ENCODE measurements around the gene GEMIN7. TPM values are rescaled to one million over a fixed set of nuclear protein-coding genes. Genes with fewer than 3 reads are reported as not detected.

The GEMIN7 gene
- polyA plus RNA-seq, 1 donor from 2014 or later, result 26.5 TPM

GRCh38 chr19:45056831-45057230 lies 22.2 kb upstream of the GEMIN7 start:
- Histone ChIP-seq H3K4me2 (ENCODE audit: low read length) (no peak overlapping the region), H2AFZ (ENCODE audit: low read depth, low read length) (no peak overlapping the region), H3K36me3 (ENCODE audit: insufficient read depth, low read length) (no peaks in the 10 kb centered on the region), H3K9me3 (ENCODE audit: low read length) (no peaks in the 10 kb centered on the region), H3K27me3 (ENCODE audit: insufficient read depth, low read depth, low read length) (no peaks in the 10 kb centered on the region), H3K9ac (ENCODE audit: low read length) (no peak overlapping the region), H3K9me2 (ENCODE audit: insufficient read depth, low read length) (no peaks in the 10 kb centered on the region), H4K20me1 (ENCODE audit: insufficient read depth) (no peaks in the 10 kb centered on the region), H3K79me2 (replicated peaks; ENCODE audit: insufficient read depth, low read length) (no peaks in the 10 kb centered on the region), H3K4me3 (ENCODE audit: low read length) (no peak overlapping the region), H3F3A (ENCODE audit: insufficient read depth, low read length, poor library complexity, severe bottlenecking) (no peaks in the 10 kb centered on the region), H3K27ac (ENCODE audit: low read length) (no peak overlapping the region)
- TF ChIP-seq SMC3 (conservative IDR thresholded peaks at IDR 0.05; ENCODE audit: poor library complexity), result no peak
- TF ChIP-seq CTCF (IDR thresholded peaks at IDR 0.05; ENCODE audit: poor library complexity, severe bottlenecking), result no peak

GRCh38 chr19:45057444-45057843 lies 21.6 kb upstream of the GEMIN7 start:
- Histone ChIP-seq H3K27me3 (ENCODE audit: insufficient read depth, low read depth, low read length) (no peaks in the 10 kb centered on the region), H4K20me1 (ENCODE audit: insufficient read depth) (no peaks in the 10 kb centered on the region), H3K27ac (ENCODE audit: low read length) (no peak overlapping the region), H3K9me3 (ENCODE audit: low read length) (no peaks in the 10 kb centered on the region), H3F3A (ENCODE audit: insufficient read depth, low read length, poor library complexity, severe bottlenecking) (no peaks in the 10 kb centered on the region), H3K9ac (ENCODE audit: low read length) (no peak overlapping the region), H2AFZ (ENCODE audit: low read depth, low read length) (no peak overlapping the region), H3K36me3 (ENCODE audit: insufficient read depth, low read length) (no peaks in the 10 kb centered on the region), H3K4me3 (ENCODE audit: low read length) (no peak overlapping the region), H3K79me2 (replicated peaks; ENCODE audit: insufficient read depth, low read length) (no peaks in the 10 kb centered on the region), H3K4me2 (ENCODE audit: low read length) (no peak overlapping the region), H3K9me2 (ENCODE audit: insufficient read depth, low read length) (no peaks in the 10 kb centered on the region)
- TF ChIP-seq CTCF (IDR thresholded peaks at IDR 0.05; ENCODE audit: poor library complexity, severe bottlenecking) (no peak), REST (IDR thresholded peaks at IDR 0.05; ENCODE audit: borderline replicate concordance) (no peak), EZH2 (IDR thresholded peaks at IDR 0.05; ENCODE audit: borderline replicate concordance, insufficient read depth, low read length, poor library complexity, severe bottlenecking) (no peak), EP300 (conservative IDR thresholded peaks at IDR 0.05; ENCODE audit: poor library complexity, severe bottlenecking) (no peak), POLR2AphosphoS5 (IDR thresholded peaks at IDR 0.05) (no peak)
